ENCODE measurements around the gene CYP24A1.
A peak's percentile ranks its signal among the peaks of the same experiment; 100 is the strongest.

CYP24A1 gene

GRCh38 chr20:54173653-54174456 lies at the start of gene CYP24A1:
Gene CYP24A1, minus strand, starts transcription at chr20:54173986. Its CDS starts 407 bp downstream, at chr20:54173579.
- DNase-seq, result no peak

- DNase-seq, result no peak
Observed at GRCh38 chr20:54223285-54223684, 49.5 kb upstream of the CYP24A1 start.

- DNase-seq, result no peak
Observed at GRCh38 chr20:54221996-54222890, 48.5 kb upstream of the CYP24A1 start.

- DNase-seq, result no peak
Observed at GRCh38 chr20:54221353-54221752, 47.6 kb upstream of the CYP24A1 start.

GRCh38 chr20:54220722-54221121 lies 46.9 kb upstream of the CYP24A1 start:
- no peak for DNase-seq

DNA sequence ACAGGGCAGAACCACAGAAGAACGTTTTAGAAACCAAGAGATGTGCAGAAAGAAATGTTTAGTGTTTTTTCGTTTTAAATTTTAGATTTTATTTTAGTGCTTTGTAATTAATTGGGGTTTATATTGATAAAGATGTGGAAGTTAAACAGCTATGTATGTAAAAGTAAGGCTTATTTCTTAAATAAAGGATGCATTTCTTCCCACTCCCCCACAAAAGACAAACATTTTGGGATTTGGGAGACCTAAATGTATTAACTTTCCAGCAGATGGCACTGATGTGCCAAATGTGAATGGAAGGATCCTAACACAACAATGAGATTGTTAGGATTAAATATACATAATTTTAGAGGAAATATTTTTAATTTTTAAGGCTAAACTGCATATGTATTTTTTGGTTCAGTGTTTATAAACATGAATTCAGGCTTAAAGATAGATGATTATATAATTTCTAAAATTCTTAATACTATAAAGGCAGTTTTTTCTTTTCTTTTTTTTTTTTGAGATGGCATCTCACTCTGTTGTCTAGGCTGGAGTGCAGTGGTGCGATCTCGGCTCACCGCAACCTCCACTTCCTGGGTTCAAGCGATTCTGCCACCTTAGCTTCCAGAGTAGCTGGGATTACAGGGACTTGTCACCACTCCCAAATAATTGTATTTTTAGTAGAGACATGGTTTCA lies 46.1 kb upstream of the CYP24A1 start:
- DNase-seq, result no peak

GRCh38 chr20:54218470-54218869 lies 44.7 kb upstream of the CYP24A1 start:
- no peak for DNase-seq

DNA sequence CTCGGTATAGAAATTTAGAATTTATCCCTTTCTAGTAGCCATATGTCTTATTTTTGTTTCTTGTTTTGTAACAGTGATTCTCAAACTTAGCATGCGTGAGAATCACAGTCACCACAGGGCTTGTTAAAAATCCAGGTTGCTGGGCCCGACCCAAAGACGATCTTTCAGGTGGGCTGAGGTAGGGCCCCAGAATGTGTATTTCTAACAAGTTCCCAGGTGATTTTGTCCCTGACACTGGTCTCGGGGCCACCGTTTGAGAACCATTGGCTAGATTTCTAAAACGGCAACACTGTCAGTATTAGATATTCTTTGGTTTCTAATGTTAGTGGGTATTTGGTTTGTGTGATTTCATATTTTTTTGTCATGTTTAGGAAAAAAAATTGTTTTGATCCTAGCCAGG lies 44.0 kb upstream of the CYP24A1 start:
- no peak for DNase-seq

- DNase-seq, result no peak
Observed at GRCh38 chr20:54215157-54215789, 41.5 kb upstream of the CYP24A1 start.

GRCh38 chr20:54214566-54214965 lies 40.8 kb upstream of the CYP24A1 start:
- DNase-seq, result no peak

DNA sequence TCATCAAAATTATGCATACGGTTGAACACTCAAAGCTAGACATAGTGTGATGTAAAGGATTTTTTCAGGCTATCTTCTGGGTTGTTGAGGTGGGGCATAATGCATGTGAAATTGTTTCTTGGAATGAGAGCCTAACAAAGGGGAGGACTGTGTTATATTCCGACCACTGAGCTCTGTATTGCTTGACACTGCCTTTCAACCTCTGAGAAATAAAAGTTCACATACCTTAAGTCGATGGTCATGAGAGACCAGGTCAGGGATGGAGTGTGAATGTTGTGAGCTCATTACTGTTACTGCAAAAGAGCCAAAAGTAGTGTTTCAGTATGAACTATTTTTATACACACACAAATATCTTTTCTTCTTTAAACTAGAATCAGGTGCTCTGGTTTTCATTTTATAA lies 39.1 kb upstream of the CYP24A1 start:
- no peak for DNase-seq

DNA sequence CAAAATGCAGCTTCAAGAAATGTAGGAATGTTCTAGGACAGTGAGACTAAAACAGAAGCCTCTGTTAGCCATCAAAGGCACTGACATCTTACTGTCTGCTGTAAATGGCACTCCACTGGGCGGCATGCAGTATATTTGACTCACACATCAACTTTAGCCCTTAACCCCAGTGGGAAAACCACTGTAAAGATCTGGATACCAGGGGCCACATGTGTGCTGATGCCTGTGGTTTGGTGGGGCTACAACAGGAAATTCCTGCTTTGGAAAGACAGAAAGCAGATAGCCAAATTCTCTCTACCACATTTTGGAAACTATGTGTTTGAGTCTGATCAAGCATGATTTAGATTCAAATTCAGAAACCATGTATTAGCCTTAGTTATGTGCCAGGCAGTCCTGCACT lies 38.4 kb upstream of the CYP24A1 start:
- no peak for DNase-seq

GRCh38 chr20:54209216-54209813 lies 35.5 kb upstream of the CYP24A1 start:
- no peak for DNase-seq

GRCh38 chr20:54208548-54209176 lies 34.9 kb upstream of the CYP24A1 start:
- DNase-seq, result no peak

- peak; percentile 54 for DNase-seq
Observed at GRCh38 chr20:54207743-54208547, 34.2 kb upstream of the CYP24A1 start, which contains the start of gene PFDN4. Gene PFDN4, plus strand, starts transcription at chr20:54208087. Its CDS starts 14 bp downstream, at chr20:54208101.

DNA sequence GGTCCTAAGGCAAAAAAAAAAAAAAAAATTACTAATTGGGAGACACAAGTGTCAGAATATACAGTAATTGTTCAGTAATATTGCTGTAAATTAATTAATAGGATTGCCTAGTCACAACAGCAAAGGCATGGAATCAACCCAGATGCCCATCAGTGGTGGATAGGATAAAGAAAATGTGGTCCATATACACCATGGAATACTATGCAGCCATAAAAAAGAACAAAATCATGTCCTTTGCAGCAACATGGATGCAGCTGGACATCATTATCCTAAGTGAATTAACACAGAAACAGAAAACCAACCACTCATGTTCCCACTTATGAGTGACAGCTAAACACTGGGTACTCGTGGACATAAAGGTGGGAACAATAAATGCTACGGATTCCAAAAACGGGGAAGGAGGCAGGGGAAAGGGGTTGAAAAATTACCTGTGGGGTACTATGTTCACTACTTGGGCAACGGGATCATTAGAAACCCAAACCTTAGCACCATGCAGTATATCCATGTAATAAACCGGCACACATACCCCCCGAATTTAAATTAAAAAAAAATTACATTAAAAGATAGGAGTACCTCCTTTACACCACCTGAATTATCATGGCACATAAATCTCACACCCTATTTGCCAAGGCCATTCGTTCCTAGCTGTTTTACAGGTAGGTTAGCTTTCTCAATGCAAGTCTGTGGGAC lies 33.4 kb upstream of the CYP24A1 start:
- no peak for DNase-seq

- no peak for DNase-seq
Observed at GRCh38 chr20:54205450-54205849, 31.7 kb upstream of the CYP24A1 start.

DNA sequence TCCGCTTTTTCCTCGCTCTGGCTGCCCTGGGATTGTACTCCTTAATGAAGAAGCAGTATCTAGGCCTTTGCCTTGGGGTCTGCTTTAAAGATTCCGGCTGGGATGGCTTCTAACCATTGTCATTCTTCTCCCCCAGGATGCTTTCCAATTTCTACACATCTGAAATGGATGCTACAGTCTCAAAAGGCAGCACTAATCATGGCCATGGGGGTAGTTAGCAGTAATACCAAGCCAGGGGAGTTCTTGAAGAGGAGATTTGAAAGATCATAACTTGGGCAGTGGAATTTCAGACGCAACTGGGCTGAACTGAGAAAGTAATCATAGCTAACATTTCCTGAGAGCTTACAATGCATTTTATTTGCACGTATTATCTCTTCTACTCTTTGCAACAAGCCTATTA lies 30.7 kb upstream of the CYP24A1 start:
- DNase-seq, result no peak

DNA sequence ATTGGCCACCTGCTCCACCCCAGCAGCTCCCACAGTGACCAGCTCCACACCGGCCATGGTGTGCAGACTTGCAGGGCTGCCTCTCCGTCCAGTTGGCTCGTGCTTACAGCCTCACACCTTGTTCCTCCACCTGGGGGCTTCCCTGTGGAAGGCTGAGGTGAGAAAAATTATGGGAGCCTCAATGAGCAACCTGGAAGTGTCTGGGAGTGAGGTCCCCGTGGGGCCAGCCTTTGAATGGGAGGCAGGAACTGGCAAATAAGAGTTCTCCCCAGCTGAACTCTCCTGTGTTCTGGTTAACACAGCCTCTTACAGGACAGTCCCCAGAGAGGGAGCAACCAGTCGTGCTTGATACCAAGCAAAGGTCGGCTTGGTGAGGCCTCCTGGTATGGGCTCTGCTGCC lies 30.3 kb upstream of the CYP24A1 start:
- DNase-seq, result no peak

DNA sequence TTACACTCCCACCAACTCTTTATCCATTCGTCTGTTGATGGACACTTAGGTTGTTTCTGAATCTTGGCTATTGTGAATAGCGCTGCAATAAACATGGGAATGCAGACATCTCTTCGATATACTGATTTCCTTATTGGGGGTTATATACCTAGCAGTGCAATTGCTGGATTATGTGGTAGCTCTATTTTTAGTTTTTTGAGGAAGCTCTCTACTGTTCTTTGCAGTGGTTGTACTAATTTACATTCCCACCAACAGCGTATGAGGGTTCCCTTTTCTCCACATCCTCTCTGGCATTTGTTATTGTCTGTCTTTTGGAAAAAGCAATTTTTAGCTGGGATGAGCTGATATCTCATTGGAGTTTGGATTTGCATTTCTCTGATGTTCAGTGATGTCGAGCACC lies 29.5 kb upstream of the CYP24A1 start:
- DNase-seq, result no peak

All from NCI-H510A (cell line).